ENCODE measurements around the gene MPHOSPH9. TPM values are rescaled to one million over a fixed set of nuclear protein-coding genes. Genes with fewer than 3 reads are reported as not detected.

The MPHOSPH9 gene
- polyA plus RNA-seq, 3 donors: 6.3 to 14.1 (median 9.2) TPM

GRCh38 chr12:123266679-123267277, 33.8 kb upstream of the MPHOSPH9 start:
- DNase-seq: no peak
- Mint-ChIP-seq H3K27me3 (ENCODE audit: low read depth in 3 of 3) (peaks cover 0 to 4% (median 0%) of the 10 kb centered on the region in 3 donors), H3K36me3 (peaks cover 35 to 46% of the 10 kb centered on the region in 2 donors), H3K4me3 (no peak overlapping the region), H3K27ac (peak overlapping the region in 1 of 7 donors; percentile 64), H3K4me1 (peaks cover 36% of the 10 kb centered on the region), H3K9me3 (no peaks in the 10 kb centered on the region)
- intact Hi-C loops (cut with micrococcal nuclease): no loop called here
- WGBS (ENCODE audit: insufficient coverage): 97% methylated on average over 14 of the region's 19 CpGs
- Histone ChIP-seq H4K20me1 (ENCODE audit: insufficient read depth, low read length) (no peaks in the 10 kb centered on the region), H3K36me3 (replicated peaks in 1 of 2; ENCODE audit: control insufficient read depth in 1 of 2, insufficient read depth in 2 of 2, low read length in 2 of 2) (peaks cover 18 to 35% of the 10 kb centered on the region in 2 donors), H3K4me1 (ENCODE audit: control insufficient read depth in 1 of 2, insufficient read depth in 2 of 2, low read length in 2 of 2) (peaks cover 32 to 39% of the 10 kb centered on the region in 2 donors), H3K4me2 (replicated peaks; ENCODE audit: extremely low read depth, low read length, poor library complexity, severe bottlenecking) (no peak overlapping the region), H3K9me3 (replicated peaks in 1 of 2; ENCODE audit: control insufficient read depth in 1 of 2, insufficient read depth in 1 of 2, low read length in 2 of 2) (no peaks in the 10 kb centered on the region), H3K9ac (ENCODE audit: insufficient read depth, low read length, poor library complexity, severe bottlenecking) (no peak overlapping the region), H2AFZ (ENCODE audit: insufficient read depth, low read depth, low read length, poor library complexity, severe bottlenecking) (no peak overlapping the region), H3K27ac (ENCODE audit: low read depth in 1 of 2, low read length in 2 of 2) (no peak overlapping the region), H3K79me2 (ENCODE audit: insufficient read depth, low read length) (peaks cover 22% of the 10 kb centered on the region), H3K4me3 (replicated peaks in 1 of 3; ENCODE audit: low read depth in 2 of 3, low read length in 3 of 3) (no peak overlapping the region), H3K27me3 (ENCODE audit: control insufficient read depth in 2 of 2, insufficient read depth in 2 of 2, low read length in 2 of 2) (no peaks in the 10 kb centered on the region)
- TF ChIP-seq CTCF (IDR thresholded peaks at IDR 0.05): no peak

GRCh38 chr12:123265851-123266678, 33.1 kb upstream of the MPHOSPH9 start:
- Histone ChIP-seq H3K4me2 (replicated peaks; ENCODE audit: extremely low read depth, low read length, poor library complexity, severe bottlenecking) (no peak overlapping the region), H2AFZ (ENCODE audit: insufficient read depth, low read depth, low read length, poor library complexity, severe bottlenecking) (no peak overlapping the region), H3K4me1 (ENCODE audit: control insufficient read depth in 1 of 2, insufficient read depth in 2 of 2, low read length in 2 of 2) (peaks cover 32 to 39% of the 10 kb centered on the region in 2 donors), H3K27ac (ENCODE audit: low read depth in 1 of 2, low read length in 2 of 2) (no peak overlapping the region), H3K4me3 (replicated peaks in 1 of 3; ENCODE audit: low read depth in 2 of 3, low read length in 3 of 3) (no peak overlapping the region), H4K20me1 (ENCODE audit: insufficient read depth, low read length) (no peaks in the 10 kb centered on the region), H3K27me3 (ENCODE audit: control insufficient read depth in 2 of 2, insufficient read depth in 2 of 2, low read length in 2 of 2) (no peaks in the 10 kb centered on the region), H3K79me2 (ENCODE audit: insufficient read depth, low read length) (peaks cover 22% of the 10 kb centered on the region), H3K9ac (ENCODE audit: insufficient read depth, low read length, poor library complexity, severe bottlenecking) (no peak overlapping the region), H3K9me3 (replicated peaks in 1 of 2; ENCODE audit: control insufficient read depth in 1 of 2, insufficient read depth in 1 of 2, low read length in 2 of 2) (no peaks in the 10 kb centered on the region), H3K36me3 (replicated peaks in 1 of 2; ENCODE audit: control insufficient read depth in 1 of 2, insufficient read depth in 2 of 2, low read length in 2 of 2) (peaks cover 25 to 42% of the 10 kb centered on the region in 2 donors)
- WGBS (ENCODE audit: insufficient coverage): 93% methylated on average over 33 of the region's 35 CpGs
- Mint-ChIP-seq H3K27ac (peak overlapping the region in 2 of 7 donors; percentile 3 to 15), H3K9me3 (no peaks in the 10 kb centered on the region), H3K27me3 (ENCODE audit: low read depth in 3 of 3) (peaks cover 0 to 4% (median 0%) of the 10 kb centered on the region in 3 donors), H3K36me3 (peaks cover 42 to 53% of the 10 kb centered on the region in 2 donors), H3K4me1 (peaks cover 36% of the 10 kb centered on the region), H3K4me3 (no peak overlapping the region)
- intact Hi-C loops (cut with micrococcal nuclease): no loop called here
- TF ChIP-seq CTCF (IDR thresholded peaks at IDR 0.05): no peak
- no peak for DNase-seq

Measured in CD14-positive monocyte (primary cell).